ENCODE measurements around the gene NAPB.

DNA sequence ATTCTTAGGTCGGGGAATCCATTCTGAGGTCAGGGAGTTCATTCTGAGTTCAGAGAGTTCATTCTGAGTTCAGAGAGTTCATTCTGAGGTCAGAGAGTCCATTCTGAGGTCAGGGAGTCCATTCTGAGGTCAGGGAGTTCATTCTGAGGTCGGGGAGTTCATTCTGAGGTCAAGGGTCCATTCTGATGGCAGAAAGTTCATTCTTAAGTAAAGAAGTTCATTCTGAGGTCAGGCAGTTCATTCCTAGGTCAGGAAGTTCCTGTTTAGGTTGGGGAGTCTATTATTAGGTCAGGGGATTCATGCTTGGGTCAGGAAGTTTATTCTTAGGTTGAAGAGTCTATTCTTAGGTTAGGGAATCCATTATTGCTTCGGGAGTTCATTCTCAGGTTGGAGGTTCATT, 87.2 kb downstream of the NAPB start:
- TF ChIP-seq EZH2 (IDR thresholded peaks at IDR 0.05; ENCODE audit: insufficient read depth, poor library complexity, severe bottlenecking) (no peak), EZH2phosphoT487 (IDR thresholded peaks at IDR 0.05; ENCODE audit: insufficient read depth, low read depth) (no peak)

All from GM23248 (cell line).